ENCODE results near the gene INKA2. TPM values are rescaled to one million over a fixed set of nuclear protein-coding genes. Genes with fewer than 3 reads are reported as not detected.
A peak's percentile ranks its signal among the peaks of the same experiment; 100 is the strongest.

INKA2 gene
- total RNA-seq, 1 experiment from 2014 or later = 0.54 TPM

DNA sequence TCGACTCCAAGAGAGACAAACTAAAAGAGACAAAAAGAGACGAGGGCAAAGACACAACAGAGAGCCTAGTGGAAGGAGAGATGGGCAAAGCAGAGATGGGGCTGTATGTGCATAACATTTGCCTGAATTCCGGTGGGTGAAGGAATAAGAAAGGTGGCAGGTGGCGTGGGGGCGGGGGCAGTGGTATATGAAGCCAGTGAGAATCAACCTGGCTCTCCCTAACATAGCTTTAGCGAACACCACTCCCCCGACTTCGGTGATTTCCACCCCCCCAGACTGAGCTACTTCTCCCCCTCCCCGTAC, 1.1 kb downstream of the INKA2 start:
- ChIA-PET CTCF (no interaction called here), POLR2A (no interaction called here)
- Histone ChIP-seq H3K9me3 (ENCODE audit: control insufficient read depth, insufficient read depth, low read depth, low read length) (no peaks in the 10 kb centered on the region), H3K4me1 (ENCODE audit: control insufficient read depth, insufficient read depth, low read length) (no peaks in the 10 kb centered on the region), H3K27ac (ENCODE audit: low read length) (no peak overlapping the region), H3K4me3 (ENCODE audit: low read depth in 2 of 2, low read length in 2 of 2) (peak overlapping the region; percentile 55 to 76), H3K27me3 (ENCODE audit: control insufficient read depth, insufficient read depth, low read length) (no peaks in the 10 kb centered on the region; the same call in 1 of the 2 replicates), H3K36me3 (ENCODE audit: control insufficient read depth, insufficient read depth, low read length) (no peaks in the 10 kb centered on the region)
- intact Hi-C loops (cut with micrococcal nuclease; ENCODE audit: unreplicated experiment) (no loop called here), in situ Hi-C loops (cut with HindIII; ENCODE audit: low pct_unique_long_range_greater_than_20kb, low sequenced_read_pairs) (no loop called here)
- BruUV-seq (replicated peaks) = no TSS peak
- TF ChIP-seq TCF7L2 (IDR thresholded peaks at IDR 0.05; ENCODE audit: low read depth, low read length) = no peak
- TF ChIP-seq REST (IDR thresholded peaks at IDR 0.05; ENCODE audit: insufficient read depth in 1 of 2, low read depth in 2 of 2, low read length in 1 of 2) = no peak
- TF ChIP-seq POLR2AphosphoS5 (IDR thresholded peaks at IDR 0.05; ENCODE audit: low read depth, low read length) = no peak
- TF ChIP-seq SIN3A (IDR thresholded peaks at IDR 0.05; ENCODE audit: borderline replicate concordance, insufficient read depth, low read depth, low read length) = no peak
- TF ChIP-seq CTCF (IDR thresholded peaks at IDR 0.05) = no peak
- ATAC-seq (no peak), DNase-seq (ENCODE audit: low read depth, low spot score) (no peak)

DNA sequence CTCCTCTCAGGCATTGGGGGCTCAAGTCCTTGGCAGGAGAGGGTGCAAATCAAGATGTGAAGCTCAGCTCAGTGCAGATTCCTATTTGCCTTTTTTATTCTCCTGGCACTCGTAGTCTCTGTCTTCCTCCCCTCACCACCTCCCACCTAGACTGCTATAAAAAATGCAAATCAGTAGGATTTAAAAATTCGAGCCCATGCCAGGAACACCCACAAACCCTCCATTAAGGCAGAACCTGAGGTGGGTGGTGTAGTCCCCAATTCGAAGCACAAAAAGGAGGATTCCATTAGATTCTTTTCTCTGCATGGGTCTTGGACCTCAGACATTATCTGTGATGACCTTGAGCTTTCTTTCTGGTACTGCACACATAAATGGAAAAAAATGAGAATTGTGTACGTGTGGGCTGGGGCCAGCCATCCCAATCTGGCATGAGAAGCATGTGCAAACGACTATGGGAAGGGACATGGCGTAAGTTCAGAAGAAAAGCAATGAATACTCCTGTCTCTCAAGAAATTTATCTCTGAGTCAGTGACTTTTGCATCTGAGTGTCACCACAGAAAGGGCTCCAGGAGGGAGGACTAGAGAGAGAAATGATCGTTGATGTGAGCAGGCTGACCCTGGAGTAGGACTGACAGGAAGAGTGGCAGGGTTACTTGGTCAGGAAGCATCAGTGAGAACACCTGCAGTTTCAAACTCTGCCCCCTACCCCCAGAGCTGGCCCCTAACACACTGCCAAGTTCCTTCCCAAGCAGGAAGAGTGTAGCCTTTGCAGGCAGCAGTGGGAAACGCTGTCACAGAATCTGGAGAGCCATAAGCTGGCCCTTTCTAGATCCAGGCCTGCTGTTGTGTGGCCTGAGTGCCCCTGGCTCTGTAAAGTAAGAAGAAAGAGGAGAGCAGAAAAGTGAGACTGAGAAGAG, 1.7 kb downstream of the INKA2 start:
- Histone ChIP-seq H3K9me3 (ENCODE audit: control insufficient read depth, insufficient read depth, low read depth, low read length) (no peaks in the 10 kb centered on the region), H3K4me3 (ENCODE audit: low read depth in 2 of 2, low read length in 2 of 2) (peak overlapping the region in 1 of 2 experiments; percentile 76; a peak in 2 of 4 replicates), H3K36me3 (ENCODE audit: control insufficient read depth, insufficient read depth, low read length) (no peaks in the 10 kb centered on the region), H3K27ac (ENCODE audit: low read length) (no peak overlapping the region), H3K27me3 (ENCODE audit: control insufficient read depth, insufficient read depth, low read length) (no peaks in the 10 kb centered on the region; the same call in 1 of the 2 replicates), H3K4me1 (ENCODE audit: control insufficient read depth, insufficient read depth, low read length) (no peaks in the 10 kb centered on the region)
- BruUV-seq (replicated peaks) = no TSS peak
- CTCF ChIA-PET = no interaction called here
- in situ Hi-C loops (cut with HindIII; ENCODE audit: low pct_unique_long_range_greater_than_20kb, low sequenced_read_pairs) = no loop called here
- ATAC-seq (no peak), DNase-seq (ENCODE audit: low read depth, low spot score) (no peak)
- intact Hi-C loops (cut with micrococcal nuclease; ENCODE audit: unreplicated experiment) = no loop called here
- POLR2A ChIA-PET = no interaction called here
- TF ChIP-seq REST (IDR thresholded peaks at IDR 0.05; ENCODE audit: insufficient read depth in 1 of 2, low read depth in 2 of 2, low read length in 1 of 2) (no peak), CTCF (IDR thresholded peaks at IDR 0.05) (no peak), POLR2AphosphoS5 (IDR thresholded peaks at IDR 0.05; ENCODE audit: low read depth, low read length) (no peak), SIN3A (IDR thresholded peaks at IDR 0.05; ENCODE audit: borderline replicate concordance, insufficient read depth, low read depth, low read length) (no peak), TCF7L2 (IDR thresholded peaks at IDR 0.05; ENCODE audit: low read depth, low read length) (no peak)

Measured in Panc1 (cell line).